GM19397 (cell line): ENCODE data around the gene BMX.

Source experiments
- ATAC-seq: cut with Tn5 transposase; IDR thresholded peaks from one replicate; pipeline ENCODE4 v1.9.1; 2021; ENCODE audit warnings: mild to moderate bottlenecking, moderate library complexity; ENCODE audit not compliant: unreplicated experiment

Gene BMX

DNA sequence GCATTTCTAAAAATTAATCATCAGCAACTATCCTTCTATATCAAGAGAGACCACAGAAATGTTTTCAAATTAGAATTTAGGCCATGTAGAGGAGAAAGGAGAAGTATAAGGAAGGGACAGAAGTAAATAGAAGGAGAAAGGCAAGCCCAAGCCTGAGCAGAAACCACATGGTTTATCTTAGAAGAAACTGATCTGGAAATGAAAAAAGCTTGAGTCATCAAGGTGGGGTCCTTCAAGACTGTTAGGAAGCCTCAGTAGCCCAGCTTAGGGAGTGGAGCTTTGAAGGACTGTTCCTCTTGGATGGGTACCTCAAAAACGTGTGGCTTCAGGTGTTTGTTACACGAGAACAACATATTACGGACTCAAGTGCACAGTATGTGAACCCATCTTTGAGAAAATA lies 4.5 kb downstream of the BMX start:
- ATAC-seq: no peak

- no peak for ATAC-seq
Measured at GRCh38 chrX:15507005-15507404, 6.4 kb downstream of the BMX start.

DNA sequence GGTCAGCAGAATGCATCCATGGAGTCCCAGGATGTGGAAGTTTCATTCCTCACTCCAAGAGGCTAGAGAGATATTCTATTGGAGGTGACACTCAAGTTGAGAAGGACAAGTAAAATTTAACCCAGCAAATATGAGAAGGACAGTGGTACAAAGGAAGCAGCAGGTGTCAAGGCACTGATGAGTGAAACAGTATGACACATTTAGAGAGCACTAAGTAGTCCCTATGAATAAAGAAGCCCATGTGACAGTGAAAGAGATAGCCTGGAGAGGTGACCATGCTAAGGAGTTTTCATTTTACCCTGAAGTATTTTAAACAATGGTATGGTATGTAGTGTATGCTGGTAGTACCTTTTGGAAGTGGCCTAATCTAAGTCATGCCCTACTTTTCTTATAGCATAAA lies 9.2 kb downstream of the BMX start:
- no peak for ATAC-seq

DNA sequence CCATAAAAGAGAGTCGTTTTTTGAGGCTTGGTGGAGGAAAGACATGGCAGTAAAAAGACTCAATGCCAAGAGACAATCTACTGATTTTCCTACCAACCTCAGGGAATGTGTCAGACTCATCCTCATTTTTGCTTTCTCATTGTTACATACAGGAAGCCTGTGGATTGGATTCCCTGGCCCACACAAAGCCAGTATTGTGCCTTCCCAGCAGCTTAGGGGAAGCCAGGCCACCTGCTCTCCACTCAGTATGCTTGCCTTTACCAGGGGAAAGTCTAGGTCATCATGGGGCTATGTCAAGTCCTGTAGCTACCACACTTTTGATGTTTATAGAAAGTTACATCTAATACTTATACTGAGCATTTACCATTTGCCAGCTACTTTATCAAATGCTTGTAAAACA lies 11.0 kb downstream of the BMX start:
- no peak for ATAC-seq

DNA sequence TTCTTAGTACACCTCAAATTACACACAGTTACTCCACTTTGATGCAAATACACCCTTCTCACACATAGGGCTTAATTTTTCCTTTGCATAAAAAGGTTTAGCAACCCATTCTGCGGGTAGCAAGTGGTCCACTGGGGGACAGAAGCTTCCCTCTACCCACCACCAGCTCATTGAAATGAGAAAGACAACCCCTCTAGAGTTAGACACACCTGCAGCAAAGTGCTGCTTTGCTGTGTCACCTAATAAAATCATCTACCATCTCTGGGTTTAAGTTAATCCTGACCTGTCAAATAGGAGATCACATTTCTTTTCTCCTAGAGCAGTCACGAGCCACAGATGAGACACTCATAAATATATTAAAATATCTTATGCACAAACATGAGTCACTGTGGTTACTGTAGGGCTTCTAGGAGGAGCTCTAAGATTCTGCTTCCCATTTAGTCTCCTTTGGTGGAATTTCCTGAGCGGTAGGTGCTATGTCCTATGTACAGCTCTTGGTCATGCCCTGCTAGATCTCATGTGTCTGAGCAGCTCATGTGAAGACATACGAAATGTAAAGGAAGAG lies 11.9 kb downstream of the BMX start:
- no peak for ATAC-seq

DNA sequence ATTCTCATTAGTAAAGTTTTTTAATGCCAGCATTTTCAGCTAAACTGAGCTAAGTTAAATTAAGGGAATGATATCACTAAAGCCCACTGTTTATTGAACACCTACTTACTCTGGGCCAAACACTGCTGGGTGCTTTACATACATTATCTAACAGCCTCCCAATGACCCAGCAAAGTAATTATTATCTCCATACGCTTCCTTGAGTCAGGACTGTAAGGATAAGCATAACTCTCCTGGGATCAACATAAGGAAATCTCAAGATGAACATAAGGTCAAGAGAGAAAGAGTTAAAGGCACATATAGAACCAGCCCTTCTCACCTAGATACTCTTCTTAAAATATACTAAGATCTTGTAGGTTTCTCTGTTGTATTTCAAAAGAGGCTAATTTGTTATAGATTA lies 13.7 kb downstream of the BMX start:
- ATAC-seq: no peak

DNA sequence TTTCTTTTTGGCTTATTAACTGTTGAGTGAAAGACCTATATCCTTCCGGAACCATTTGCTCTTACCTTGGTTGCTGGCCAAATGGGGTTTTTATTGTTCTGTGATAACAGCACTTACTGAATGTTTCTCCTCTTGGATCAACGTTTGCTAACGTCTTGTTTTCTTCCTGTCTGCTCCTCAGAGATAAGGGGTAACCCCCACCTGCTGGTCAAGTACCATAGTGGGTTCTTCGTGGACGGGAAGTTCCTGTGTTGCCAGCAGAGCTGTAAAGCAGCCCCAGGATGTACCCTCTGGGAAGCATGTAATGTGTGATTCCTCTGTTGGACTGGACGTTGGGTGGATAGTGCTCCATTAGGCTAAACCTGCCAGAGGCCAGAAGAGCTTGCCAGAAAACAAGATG lies 15.3 kb downstream of the BMX start:
- ATAC-seq: no peak

DNA sequence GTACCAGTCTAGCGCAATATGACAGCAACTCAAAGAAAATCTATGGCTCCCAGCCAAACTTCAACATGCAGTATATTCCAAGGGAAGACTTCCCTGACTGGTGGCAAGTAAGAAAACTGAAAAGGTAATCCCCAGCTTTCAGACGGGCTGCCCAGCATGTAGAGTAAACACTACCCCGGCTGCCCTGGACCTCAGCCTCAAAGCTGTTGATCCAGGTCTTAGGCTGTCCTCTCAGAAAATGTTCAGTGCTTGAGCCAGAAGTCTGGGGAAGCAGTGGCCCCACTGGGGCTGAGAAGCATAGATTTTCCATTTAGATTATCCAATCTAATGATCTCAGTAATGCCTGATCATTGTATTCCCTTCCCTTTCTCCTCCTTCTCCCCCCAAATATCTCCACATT lies 21.9 kb downstream of the BMX start:
- no peak for ATAC-seq

GRCh38 chrX:15523088-15523487 lies 22.5 kb downstream of the BMX start:
- no peak for ATAC-seq

- no peak for ATAC-seq
Measured at GRCh38 chrX:15524417-15524816, 23.8 kb downstream of the BMX start.

DNA sequence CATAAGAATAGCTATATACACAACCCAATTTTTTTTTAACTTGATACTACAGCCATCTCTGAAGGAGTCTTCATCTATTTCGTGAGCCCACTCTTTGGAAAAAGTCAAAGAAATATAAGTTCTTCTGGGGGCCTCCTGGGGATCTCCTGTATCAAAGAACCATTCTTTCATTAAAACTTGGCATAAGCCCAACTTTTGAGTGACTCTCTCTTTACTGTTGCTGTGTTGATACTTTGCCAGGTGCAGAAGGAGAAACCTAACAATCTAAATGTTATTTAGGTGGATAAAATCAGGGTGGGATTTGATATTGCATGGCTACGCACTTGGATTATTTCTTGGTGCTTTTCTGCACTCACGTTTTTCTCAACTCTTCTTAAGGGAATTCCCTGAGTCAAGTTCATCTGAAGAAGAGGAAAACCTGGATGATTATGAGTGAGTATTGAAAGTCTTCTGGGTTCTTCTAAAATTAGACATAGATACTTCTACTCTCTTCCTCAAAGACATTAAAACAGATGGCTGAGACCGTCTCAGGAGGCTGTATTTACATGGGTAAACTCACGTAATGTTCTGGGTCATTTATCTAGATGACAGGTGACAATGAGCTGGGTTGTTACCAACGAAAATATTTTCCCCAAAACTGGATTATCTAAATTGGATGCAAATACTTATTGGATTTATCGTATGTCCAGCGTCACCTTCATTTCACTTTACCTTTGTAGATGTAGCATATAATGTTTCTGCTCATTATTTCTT lies 25.2 kb downstream of the BMX start:
- no peak for ATAC-seq

DNA sequence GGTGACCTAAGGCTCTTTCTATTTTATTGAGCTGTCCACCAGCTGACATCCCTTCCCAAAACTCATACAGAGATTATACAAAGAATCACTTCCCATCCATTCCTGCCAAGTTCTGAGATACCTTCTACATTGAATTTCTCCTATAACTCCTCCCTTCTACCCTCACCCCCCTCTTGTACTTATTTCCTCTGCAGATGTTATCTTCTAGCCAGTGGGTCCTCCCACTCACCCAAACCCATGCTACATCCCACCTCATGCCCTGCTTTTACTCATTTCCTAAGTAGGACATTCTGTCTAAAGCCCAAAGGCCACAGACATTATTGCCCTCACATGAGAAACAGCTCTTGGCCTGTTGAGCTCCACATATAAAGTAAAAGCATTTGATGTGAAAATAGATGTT lies 28.6 kb downstream of the BMX start:
- no peak for ATAC-seq

GRCh38 chrX:15530318-15530717 lies 29.7 kb downstream of the BMX start:
- no peak for ATAC-seq

DNA sequence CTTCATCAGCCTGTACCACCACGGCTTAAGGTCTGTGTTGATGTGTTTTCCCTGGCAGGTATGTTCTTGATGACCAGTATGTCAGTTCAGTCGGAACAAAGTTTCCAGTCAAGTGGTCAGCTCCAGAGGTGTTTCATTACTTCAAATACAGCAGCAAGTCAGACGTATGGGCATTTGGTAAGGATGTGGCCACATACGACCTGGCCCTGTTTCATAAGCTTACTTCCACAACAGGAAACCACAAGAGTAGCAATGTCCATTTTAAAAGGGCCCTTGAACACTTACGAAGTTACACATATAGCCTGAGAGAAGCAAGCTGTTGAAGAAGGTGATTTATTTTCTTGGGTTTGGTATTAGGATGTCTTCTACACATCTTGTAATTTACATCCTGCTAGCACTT lies 46.1 kb downstream of the BMX start:
- ATAC-seq: no peak

- no peak for ATAC-seq
Measured at GRCh38 chrX:15547356-15547755, 46.7 kb downstream of the BMX start.

DNA sequence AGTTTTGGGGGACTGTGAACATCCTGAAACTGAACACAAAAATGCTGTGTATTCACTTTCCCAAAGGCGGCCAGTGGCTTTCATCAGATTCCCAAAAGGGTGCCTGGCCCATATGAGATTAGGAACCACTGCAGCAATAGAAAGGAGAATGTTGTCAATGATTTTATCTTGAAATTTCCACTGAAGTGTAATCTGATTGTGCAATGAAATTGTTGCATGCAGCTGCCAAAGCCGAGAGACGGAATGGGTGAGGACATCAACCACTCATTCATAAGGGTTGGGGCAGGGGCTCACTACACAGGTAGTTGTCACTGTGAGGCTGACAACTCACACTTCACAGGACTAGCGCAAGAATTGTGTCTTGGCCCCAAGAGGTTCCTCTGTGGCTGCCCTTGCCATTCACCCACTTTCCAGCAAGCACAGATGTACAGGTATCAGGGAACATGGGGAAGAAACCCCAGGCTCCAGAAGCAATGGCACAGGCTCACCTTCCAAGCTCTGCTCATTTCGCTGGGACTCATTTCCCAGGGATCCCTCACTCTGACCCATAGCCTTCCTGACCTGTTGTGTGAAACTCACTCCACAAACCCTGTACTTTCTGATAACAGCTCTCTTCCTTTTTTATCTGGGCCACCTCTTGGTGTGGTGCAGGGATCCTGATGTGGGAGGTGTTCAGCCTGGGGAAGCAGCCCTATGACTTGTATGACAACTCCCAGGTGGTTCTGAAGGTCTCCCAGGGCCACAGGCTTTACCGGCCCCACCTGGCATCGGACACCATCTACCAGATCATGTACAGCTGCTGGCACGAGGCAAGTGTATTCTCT lies 48.8 kb downstream of the BMX start:
- no peak for ATAC-seq

DNA sequence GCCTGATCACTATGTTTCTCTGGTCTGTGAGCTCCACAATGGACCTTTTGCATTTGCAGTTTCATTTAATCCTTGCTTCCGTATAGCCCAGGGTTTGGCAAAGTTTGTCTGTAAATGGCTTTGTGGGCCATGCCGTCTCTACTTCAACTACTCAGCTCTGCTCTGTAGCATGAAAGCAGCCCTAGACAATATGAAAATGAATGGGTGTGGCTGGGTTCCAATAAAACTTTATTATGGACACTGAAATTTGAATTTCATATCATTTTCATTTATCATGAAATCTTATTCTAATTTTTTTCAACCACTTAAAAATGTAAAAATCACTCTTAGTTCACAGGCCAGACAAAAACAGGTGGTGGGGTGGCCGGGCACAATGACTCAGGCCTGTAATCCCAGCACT lies 58.6 kb downstream of the BMX start:
- no peak for ATAC-seq

GRCh38 chrX:15560924-15561323 lies 60.3 kb downstream of the BMX start:
- no peak for ATAC-seq

- ATAC-seq: no peak
Measured at GRCh38 chrX:15563056-15563455, 62.4 kb downstream of the BMX start.

- no peak for ATAC-seq
Measured at GRCh38 chrX:15564981-15565579, 64.5 kb downstream of the BMX start.

DNA sequence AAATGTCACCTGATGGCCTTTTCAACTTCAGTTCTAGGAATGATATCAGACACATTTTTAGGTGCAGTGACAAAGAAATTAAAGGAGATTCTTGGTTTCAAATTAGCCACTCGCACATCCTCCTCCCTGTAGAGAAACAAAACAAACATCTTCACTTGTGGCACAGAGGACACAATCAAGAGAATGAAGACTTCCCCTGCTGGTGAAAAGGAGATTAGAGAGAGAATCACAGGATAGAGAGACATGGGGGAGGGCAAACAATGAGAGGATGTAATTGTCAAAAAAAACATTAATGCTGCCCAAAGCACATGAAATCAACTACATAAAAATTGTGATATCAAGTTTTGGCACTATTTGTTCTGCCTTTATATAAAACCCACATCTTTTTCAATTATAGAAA lies 65.6 kb downstream of the BMX start:
- no peak for ATAC-seq

DNA sequence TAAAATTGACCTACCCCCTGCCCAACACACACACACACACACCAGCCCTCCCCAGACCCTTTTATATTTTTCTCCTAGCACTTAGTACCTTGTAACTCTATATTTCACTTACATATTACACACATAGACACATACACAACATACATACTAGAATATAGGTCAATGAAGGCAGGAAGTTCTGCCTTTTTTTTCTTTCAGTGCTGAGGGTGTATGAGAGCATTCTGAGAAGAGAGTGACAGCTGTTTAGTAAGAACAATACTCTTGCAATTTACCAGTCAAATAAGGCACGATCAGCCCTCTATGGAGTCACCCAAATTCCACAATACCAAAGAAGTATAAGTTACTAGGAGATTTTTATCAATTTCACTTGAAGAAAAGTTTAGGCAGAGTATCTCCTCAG lies 66.7 kb downstream of the BMX start:
- ATAC-seq: no peak
